SKM-1 treated with dmso at 0.1 percent for 144 hours (cell line): Measurements from ENCODE around the gene MAG.

ENCODE experiments used
- DNase-seq: peaks from one replicate; lab custom pipeline; 2025; ENCODE audit not compliant: unreplicated experiment; lab: John Stamatoyannopoulos, UW

MAG gene

GRCh38 chr19:35314031-35314430 is 22.1 kb downstream of the MAG start:
- no peak for DNase-seq

- DNase-seq, result no peak
Observed at GRCh38 chr19:35314858-35315470, 23.0 kb downstream of the MAG start.

- DNase-seq, result no peak
Observed at GRCh38 chr19:35315883-35316282, 23.9 kb downstream of the MAG start.

GRCh38 chr19:35316560-35316959 is 24.6 kb downstream of the MAG start:
- DNase-seq, result no peak

- DNase-seq, result peak; percentile 30
Observed at GRCh38 chr19:35317464-35318043, 25.6 kb downstream of the MAG start.

GRCh38 chr19:35318679-35319448 is 26.9 kb downstream of the MAG start:
- DNase-seq, result peak; percentile 36

GRCh38 chr19:35320065-35320713 is 28.2 kb downstream of the MAG start:
- peak; percentile 49 for DNase-seq

- no peak for DNase-seq
Observed at GRCh38 chr19:35321291-35321690, 29.3 kb downstream of the MAG start.

- DNase-seq, result no peak
Observed at GRCh38 chr19:35322014-35322413, 30.1 kb downstream of the MAG start.

- no peak for DNase-seq
Observed at GRCh38 chr19:35327642-35328041, 35.7 kb downstream of the MAG start.

- DNase-seq, result peak; percentile 37
Observed at GRCh38 chr19:35328851-35329285, 36.9 kb downstream of the MAG start, which contains the start of gene CD22. CD22 (plus strand) TSS chr19:35329187; CDS start chr19:35332041, 2,854 bp downstream.

- DNase-seq, result no peak
Observed at GRCh38 chr19:35329323-35329722, 37.4 kb downstream of the MAG start.

- no peak for DNase-seq
Observed at GRCh38 chr19:35330475-35330874, 38.5 kb downstream of the MAG start.

- no peak for DNase-seq
Observed at GRCh38 chr19:35331551-35332214, 39.7 kb downstream of the MAG start.

- DNase-seq, result no peak
Observed at GRCh38 chr19:35332817-35333216, 40.9 kb downstream of the MAG start.

GRCh38 chr19:35334144-35334753 is 42.3 kb downstream of the MAG start:
- no peak for DNase-seq

- no peak for DNase-seq
Observed at GRCh38 chr19:35336166-35336955, 44.4 kb downstream of the MAG start.

- DNase-seq, result no peak
Observed at GRCh38 chr19:35337097-35337983, 45.4 kb downstream of the MAG start.

GRCh38 chr19:35337984-35338296 is 46.0 kb downstream of the MAG start:
- no peak for DNase-seq
